WTC11 (cell line): ENCODE results near the gene FGD3. TPM values are rescaled to one million over a fixed set of nuclear protein-coding genes. Genes with fewer than 3 reads are reported as not detected.

Source experiments
- ATAC-seq: fragments of 200-7000 bp; cut with Tn5 transposase; 2 replicates; pipeline ENCODE4 v1.10.0; 2021; ENCODE audit warnings: mild to moderate bottlenecking, moderate library complexity
- CTCF ChIA-PET: fragments of 300-600 bp; sonication (Branson Sonifier 250); formaldehyde crosslinking; loops from one replicate; lab custom pipeline; 2021; ENCODE audit warnings: antibody characterized with exemption; lab: Charles Lee
- POLR2A ChIA-PET: fragments of 350-600 bp; sonication (Branson Sonifier 250); formaldehyde crosslinking; loops from one replicate; lab custom pipeline; 2021; ENCODE audit warnings: antibody characterized with exemption; lab: Charles Lee
- DNase-seq: peaks from one replicate; pipeline ENCODE4 v3.0.0; 2021; ENCODE audit warnings: low spot score
- H3K27ac Mint-ChIP-seq: 2 replicates; pipeline ENCODE4 v1.8.0; 2021; ENCODE audit warnings: mixed read lengths
- H3K27me3 Mint-ChIP-seq: 2 replicates; pipeline ENCODE4 v1.8.0; 2021; ENCODE audit warnings: low read depth, mild to moderate bottlenecking, moderate library complexity, mixed read lengths
- H3K36me3 Mint-ChIP-seq: 2 replicates; pipeline ENCODE4 v1.8.0; 2021; ENCODE audit warnings: mixed read lengths
- H3K4me1 Mint-ChIP-seq: 2 replicates; pipeline ENCODE4 v1.8.0; 2022; ENCODE audit warnings: mixed read lengths
- H3K4me3 Mint-ChIP-seq: 2 replicates; pipeline ENCODE4 v1.8.0; 2021; ENCODE audit warnings: mild to moderate bottlenecking, moderate library complexity, mixed read lengths
- H3K9me3 Mint-ChIP-seq: 2 replicates; pipeline ENCODE4 v1.8.0; 2021; ENCODE audit warnings: mixed read lengths
- ATF3 ChIP-seq: sonication (generic); formaldehyde crosslinking; conservative IDR thresholded peaks from 2 replicates; pipeline ENCODE4 v1.8.1; 2022; ENCODE audit warnings: mild to moderate bottlenecking, missing genetic modification reagents
- CREM ChIP-seq: sonication (generic); formaldehyde crosslinking; IDR thresholded peaks from 2 replicates; pipeline ENCODE4 v1.8.1; 2022; ENCODE audit warnings: mild to moderate bottlenecking, missing genetic modification reagents, moderate library complexity
- E2F1 ChIP-seq: sonication (generic); formaldehyde crosslinking; IDR thresholded peaks from 2 replicates; pipeline ENCODE4 v1.8.0; 2022; ENCODE audit warnings: mild to moderate bottlenecking, missing genetic modification reagents
- E2F5 ChIP-seq: sonication (generic); formaldehyde crosslinking; IDR thresholded peaks from 2 replicates; pipeline ENCODE4 v1.8.1; 2022; ENCODE audit warnings: mild to moderate bottlenecking, moderate library complexity, missing genetic modification reagents
- EMX1 ChIP-seq: fragments of 250-450 bp; sonication (Bioruptor Pico); IDR thresholded peaks from 2 replicates; pipeline ENCODE4 v1.8.0; 2021; ENCODE audit warnings: mild to moderate bottlenecking
- ERG ChIP-seq: fragments of 250-450 bp; sonication (Bioruptor Pico); IDR thresholded peaks from 2 replicates; pipeline ENCODE4 v1.8.0; 2021; ENCODE audit warnings: mild to moderate bottlenecking
- MYBL2 ChIP-seq: sonication (generic); formaldehyde crosslinking; IDR thresholded peaks from 2 replicates; pipeline ENCODE4 v1.8.1; 2023; ENCODE audit warnings: mild to moderate bottlenecking, moderate library complexity, missing genetic modification reagents
- NR2C2 ChIP-seq: sonication (generic); formaldehyde crosslinking; IDR thresholded peaks from 2 replicates; pipeline ENCODE4 v1.8.0; 2022; ENCODE audit warnings: mild to moderate bottlenecking, missing genetic modification reagents
- RELA ChIP-seq: sonication (generic); formaldehyde crosslinking; IDR thresholded peaks from 2 replicates; pipeline ENCODE4 v1.8.1; 2022; ENCODE audit warnings: missing genetic modification reagents, mild to moderate bottlenecking, borderline replicate concordance
- TEAD1 ChIP-seq: sonication (generic); formaldehyde crosslinking; IDR thresholded peaks from 2 replicates; pipeline ENCODE4 v1.8.0; 2022; ENCODE audit warnings: mild to moderate bottlenecking, missing genetic modification reagents
- ZNF219 ChIP-seq: sonication (generic); formaldehyde crosslinking; IDR thresholded peaks from 2 replicates; pipeline ENCODE4 v1.8.0; 2023; ENCODE audit warnings: missing genetic modification reagents, mild to moderate bottlenecking, borderline replicate concordance
- ZNF396 ChIP-seq: fragments of 250-450 bp; sonication (Bioruptor Pico); IDR thresholded peaks from 2 replicates; pipeline ENCODE4 v1.8.0; 2021; ENCODE audit warnings: mild to moderate bottlenecking, moderate library complexity, borderline replicate concordance
- ZNF425 ChIP-seq: fragments of 250-450 bp; sonication (Bioruptor Pico); conservative IDR thresholded peaks from 2 replicates; pipeline ENCODE4 v1.9.0; 2021; ENCODE audit warnings: mild to moderate bottlenecking
- ZNF512 ChIP-seq: sonication (generic); formaldehyde crosslinking; IDR thresholded peaks from 2 replicates; pipeline ENCODE4 v1.8.1; 2022; ENCODE audit warnings: missing genetic modification reagents, borderline replicate concordance
- ZNF671 ChIP-seq: fragments of 250-450 bp; sonication (Bioruptor Pico); IDR thresholded peaks from 2 replicates; pipeline ENCODE4 v1.8.0; 2021; ENCODE audit warnings: mild to moderate bottlenecking
- total RNA-seq: library from RNA; stranded (reverse); gene quantifications from 3 replicates; pipeline ENCODE4 v1.2.3, GENCODE V29; 2021

FGD3 gene
- total RNA-seq, 1 experiment from 2014 or later: 1.9 TPM

GRCh38 chr9:93001031-93001430 lies 53.7 kb downstream of the FGD3 start:
- no peak overlapping the region for H3K4me3 Mint-ChIP-seq
- peaks cover 50% of the 10 kb centered on the region for H3K36me3 Mint-ChIP-seq
- ATAC-seq (no peak), DNase-seq (no peak)
- no peak overlapping the region for H3K27ac Mint-ChIP-seq
- peaks cover 10% of the 10 kb centered on the region for H3K4me1 Mint-ChIP-seq
- H3K9me3 Mint-ChIP-seq: peaks cover 49% of the 10 kb centered on the region
- ChIA-PET CTCF (no interaction called here), POLR2A (no interaction called here)
- peaks cover 14% of the 10 kb centered on the region for H3K27me3 Mint-ChIP-seq
- no peak for TF ChIP-seq EMX1 (CRISPR knock-in tag)
- TF ChIP-seq E2F5 (CRISPR knock-in tag): no peak
- no peak for TF ChIP-seq RELA (CRISPR knock-in tag)
- no peak for TF ChIP-seq ZNF219 (CRISPR knock-in tag)

GRCh38 chr9:93002700-93003099 lies 55.4 kb downstream of the FGD3 start:
- CTCF ChIA-PET: interaction anchor here (0.7 to 2.1 kb wide), 16 partner anchors 11 to 1969 kb away, joined by 3 to 21 read pairs (median 9); partner anchors contain the start of gene CARD19
- peaks cover 11% of the 10 kb centered on the region for H3K27me3 Mint-ChIP-seq
- DNase-seq: no peak
- H3K4me3 Mint-ChIP-seq: no peak overlapping the region
- H3K36me3 Mint-ChIP-seq: peaks cover 36% of the 10 kb centered on the region
- H3K9me3 Mint-ChIP-seq: peaks cover 33% of the 10 kb centered on the region
- H3K4me1 Mint-ChIP-seq: peaks cover 10% of the 10 kb centered on the region
- no peak overlapping the region for H3K27ac Mint-ChIP-seq
- POLR2A ChIA-PET: no interaction called here
- ATAC-seq: no peak
- TF ChIP-seq E2F1: no peak
- no peak for TF ChIP-seq MYBL2
- TF ChIP-seq CREM (CRISPR knock-in tag): no peak
- no peak for TF ChIP-seq ZNF671 (CRISPR knock-in tag)
- no peak for TF ChIP-seq ZNF396 (CRISPR knock-in tag)
- no peak for TF ChIP-seq NR2C2 (CRISPR knock-in tag)
- no peak for TF ChIP-seq ZNF425 (CRISPR knock-in tag)
- TF ChIP-seq TEAD1 (CRISPR knock-in tag): no peak
- TF ChIP-seq ATF3 (CRISPR knock-in tag): no peak
- no peak for TF ChIP-seq ZNF512
- no peak for TF ChIP-seq ERG (CRISPR knock-in tag)
- no peak for TF ChIP-seq E2F5 (CRISPR knock-in tag)
